GM19099 (cell line): Measurements from ENCODE around the gene GALNT1.

ENCODE experiments used
- POLR2A ChIP-seq: IDR thresholded peaks from 3 replicates; pipeline ENCODE4 v1.6.1; 2011; ENCODE audit warnings: low read depth; ENCODE audit not compliant: insufficient read length; ENCODE audit errors: extremely low read depth

Gene GALNT1

GRCh38 chr18:35672897-35673296 is 91.4 kb downstream of the GALNT1 start:
- TF ChIP-seq POLR2A: no peak

- TF ChIP-seq POLR2A: no peak
Observed at GRCh38 chr18:35673682-35674081, 92.1 kb downstream of the GALNT1 start.

- TF ChIP-seq POLR2A: no peak
Observed at GRCh38 chr18:35680139-35680551, 98.6 kb downstream of the GALNT1 start.

GRCh38 chr18:35682281-35682867 is 100.8 kb downstream of the GALNT1 start:
- TF ChIP-seq POLR2A: no peak

GRCh38 chr18:35683021-35683420 is 101.5 kb downstream of the GALNT1 start:
- TF ChIP-seq POLR2A: no peak

- TF ChIP-seq POLR2A: no peak
Observed at GRCh38 chr18:35688757-35689156, 107.2 kb downstream of the GALNT1 start.

GRCh38 chr18:35689728-35690127 is 108.2 kb downstream of the GALNT1 start:
- TF ChIP-seq POLR2A: no peak

- no peak for TF ChIP-seq POLR2A
Observed at GRCh38 chr18:35691625-35692024, 110.1 kb downstream of the GALNT1 start.

GRCh38 chr18:35692866-35693265 is 111.3 kb downstream of the GALNT1 start:
- no peak for TF ChIP-seq POLR2A

GRCh38 chr18:35693829-35694228 is 112.3 kb downstream of the GALNT1 start:
- TF ChIP-seq POLR2A: no peak

- TF ChIP-seq POLR2A: no peak
Observed at GRCh38 chr18:35694808-35695207, 113.3 kb downstream of the GALNT1 start.

GRCh38 chr18:35695384-35695783 is 113.8 kb downstream of the GALNT1 start:
- TF ChIP-seq POLR2A: no peak

GRCh38 chr18:35695803-35696202 is 114.3 kb downstream of the GALNT1 start:
- no peak for TF ChIP-seq POLR2A

GRCh38 chr18:35696307-35696706 is 114.8 kb downstream of the GALNT1 start:
- no peak for TF ChIP-seq POLR2A

GRCh38 chr18:35697869-35698268 is 116.3 kb downstream of the GALNT1 start:
- no peak for TF ChIP-seq POLR2A

- TF ChIP-seq POLR2A: no peak
Observed at GRCh38 chr18:35703043-35703688, 121.6 kb downstream of the GALNT1 start.

GRCh38 chr18:35705988-35706387 is 124.4 kb downstream of the GALNT1 start:
- TF ChIP-seq POLR2A: no peak
